GM19397 (cell line): ENCODE results near the gene VSIG10.

Experiments
- ATAC-seq: cut with Tn5 transposase; IDR thresholded peaks from one replicate; pipeline ENCODE4 v1.9.1; 2021; ENCODE audit warnings: mild to moderate bottlenecking, moderate library complexity; ENCODE audit not compliant: unreplicated experiment

Gene VSIG10

GRCh38 chr12:118060301-118061010 is 43.4 kb downstream of the VSIG10 start:
- ATAC-seq: no peak

- no peak for ATAC-seq
Observed at GRCh38 chr12:118059341-118060191, 44.2 kb downstream of the VSIG10 start.

- ATAC-seq: no peak
Observed at GRCh38 chr12:118058881-118059280, 44.9 kb downstream of the VSIG10 start.

- no peak for ATAC-seq
Observed at GRCh38 chr12:118058227-118058626, 45.6 kb downstream of the VSIG10 start.

GRCh38 chr12:118055865-118056773 is 47.7 kb downstream of the VSIG10 start:
- no peak for ATAC-seq

DNA sequence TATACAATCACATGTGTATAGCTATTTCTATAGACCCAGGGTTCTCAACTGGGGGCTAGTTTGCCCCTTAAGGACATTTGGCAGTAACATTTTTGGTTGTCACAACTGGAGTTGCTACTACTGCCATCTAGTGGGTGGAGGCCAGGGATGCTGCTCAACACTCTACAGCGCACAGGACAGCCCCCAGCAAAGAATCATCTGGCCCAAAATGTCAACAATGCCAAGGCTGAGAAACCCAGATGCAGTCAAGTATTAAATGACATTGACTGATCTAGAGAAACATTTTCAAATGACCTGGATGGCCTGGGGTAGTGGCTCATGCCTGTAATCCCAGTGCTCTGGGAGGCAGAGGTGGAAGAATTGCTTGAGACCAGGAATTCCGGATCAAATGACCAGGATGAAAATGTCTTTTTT is 48.7 kb downstream of the VSIG10 start:
- no peak for ATAC-seq

DNA sequence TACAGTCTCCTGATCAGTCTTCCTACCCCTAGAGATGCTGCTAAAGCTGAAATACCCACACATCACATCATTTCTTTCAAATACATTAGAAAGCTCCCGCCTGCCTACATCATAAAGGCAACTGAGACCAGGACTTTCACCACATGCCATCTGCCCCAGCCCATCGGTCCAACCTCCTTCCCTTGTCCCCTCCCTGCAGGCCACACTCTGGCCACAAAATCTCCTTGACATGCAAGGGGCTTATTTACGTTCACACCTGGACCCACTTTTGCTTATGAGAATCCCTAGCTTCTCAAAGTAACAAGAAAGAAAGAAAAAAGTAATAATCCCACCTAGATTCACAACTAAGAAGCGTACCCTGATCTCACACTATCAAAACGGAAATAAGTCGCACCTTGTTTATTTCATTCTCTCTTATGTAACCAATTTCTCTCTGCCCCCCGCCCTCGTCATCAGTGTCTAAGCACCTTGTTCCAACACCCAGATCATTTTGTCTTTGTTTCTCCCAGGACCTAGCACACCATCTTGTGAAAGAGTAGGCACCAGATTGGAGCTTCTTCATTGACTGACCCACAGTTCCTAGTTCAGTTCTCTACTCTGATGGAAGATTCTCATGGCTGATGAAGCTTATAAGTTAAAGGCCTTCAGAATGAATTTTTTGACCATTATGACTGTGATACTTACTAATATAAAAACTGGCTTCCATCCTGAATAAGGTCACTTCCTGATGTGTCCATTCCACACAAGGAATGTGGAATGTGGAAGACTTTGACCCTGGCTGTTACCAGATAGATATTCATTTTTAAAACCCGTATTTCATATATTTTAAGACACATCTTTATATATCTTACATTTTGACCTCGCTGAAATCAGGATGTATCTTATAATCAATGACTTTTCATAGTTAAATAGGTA is 50.5 kb downstream of the VSIG10 start:
- no peak for ATAC-seq

DNA sequence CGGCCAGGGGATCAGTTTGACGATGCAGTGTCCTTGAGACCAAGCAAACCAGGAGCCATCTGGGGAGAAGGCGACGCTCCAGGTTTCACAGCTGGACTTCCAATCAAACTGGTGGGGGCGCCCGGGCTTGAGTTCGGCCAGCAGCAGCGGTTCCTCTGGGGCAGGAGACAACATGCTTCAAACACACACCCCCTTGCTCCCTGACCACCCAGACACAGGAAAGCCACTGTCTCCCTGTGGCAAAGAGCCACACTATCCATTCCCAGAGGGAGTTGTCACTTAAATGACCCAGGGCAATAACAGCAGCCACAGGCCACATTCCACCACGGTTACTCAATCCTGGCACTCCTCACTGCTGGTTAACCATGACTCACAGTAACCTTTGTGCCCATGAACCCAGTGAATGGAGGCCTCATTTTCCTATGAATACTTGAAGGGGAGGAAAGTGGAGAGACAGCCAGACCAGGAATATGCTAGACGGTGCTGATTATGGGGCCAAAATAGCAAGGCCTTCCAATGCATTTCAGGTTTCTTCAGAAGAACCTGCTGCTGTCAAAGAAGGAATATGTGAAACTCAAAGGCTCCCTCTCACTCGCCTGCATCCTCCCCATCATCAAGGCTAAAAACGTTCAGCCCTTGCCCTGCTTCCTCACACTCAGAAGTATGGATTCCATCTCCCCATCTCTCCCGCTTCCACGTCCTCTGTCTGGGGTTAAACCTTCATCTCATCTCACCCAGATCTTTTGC is 51.3 kb downstream of the VSIG10 start:
- ATAC-seq: no peak

GRCh38 chr12:118050972-118051910 is 52.6 kb downstream of the VSIG10 start:
- ATAC-seq: no peak

- ATAC-seq: no peak
Observed at GRCh38 chr12:118046430-118046829, 57.4 kb downstream of the VSIG10 start.

DNA sequence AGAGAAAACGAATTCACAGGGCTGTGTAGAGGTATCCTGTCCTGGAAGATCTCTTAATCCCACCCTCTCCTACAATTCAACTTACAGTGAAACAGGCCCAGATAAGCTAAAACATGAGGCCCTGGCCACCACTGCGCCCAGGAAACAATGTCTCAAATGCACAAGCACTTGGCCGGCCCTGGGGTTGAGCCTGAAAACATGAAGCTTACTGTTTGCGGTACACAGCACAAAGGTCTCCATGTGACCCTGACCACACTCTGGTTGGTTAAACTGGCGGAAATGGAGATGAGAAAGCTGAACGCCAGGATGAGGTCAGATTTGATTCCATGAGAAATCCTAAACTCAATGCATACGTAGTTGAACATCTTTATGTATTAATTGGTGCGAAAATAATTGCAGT is 59.2 kb downstream of the VSIG10 start:
- ATAC-seq: no peak

DNA sequence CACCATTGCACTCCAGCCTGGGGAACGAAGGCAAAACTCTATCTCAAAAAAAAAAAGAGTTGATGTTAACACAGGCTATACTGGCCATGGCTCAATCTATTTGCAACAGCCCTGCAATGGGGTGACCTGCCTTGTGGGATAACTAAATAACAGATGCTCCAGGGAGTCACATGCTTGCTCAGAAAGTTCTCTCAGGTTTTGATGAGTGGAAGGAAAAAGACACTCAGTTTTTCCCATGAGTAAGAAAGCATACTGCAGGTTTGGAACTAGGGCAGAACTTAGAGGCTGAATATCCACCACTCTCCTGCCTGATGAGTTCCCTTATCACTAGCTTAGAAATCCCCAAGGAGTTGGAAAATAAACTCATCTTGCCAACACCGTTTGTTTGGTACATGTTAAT is 59.7 kb downstream of the VSIG10 start:
- ATAC-seq: no peak

- no peak for ATAC-seq
Observed at GRCh38 chr12:118042091-118042490, 61.7 kb downstream of the VSIG10 start.

- ATAC-seq: no peak
Observed at GRCh38 chr12:118038137-118038536, 65.7 kb downstream of the VSIG10 start.

DNA sequence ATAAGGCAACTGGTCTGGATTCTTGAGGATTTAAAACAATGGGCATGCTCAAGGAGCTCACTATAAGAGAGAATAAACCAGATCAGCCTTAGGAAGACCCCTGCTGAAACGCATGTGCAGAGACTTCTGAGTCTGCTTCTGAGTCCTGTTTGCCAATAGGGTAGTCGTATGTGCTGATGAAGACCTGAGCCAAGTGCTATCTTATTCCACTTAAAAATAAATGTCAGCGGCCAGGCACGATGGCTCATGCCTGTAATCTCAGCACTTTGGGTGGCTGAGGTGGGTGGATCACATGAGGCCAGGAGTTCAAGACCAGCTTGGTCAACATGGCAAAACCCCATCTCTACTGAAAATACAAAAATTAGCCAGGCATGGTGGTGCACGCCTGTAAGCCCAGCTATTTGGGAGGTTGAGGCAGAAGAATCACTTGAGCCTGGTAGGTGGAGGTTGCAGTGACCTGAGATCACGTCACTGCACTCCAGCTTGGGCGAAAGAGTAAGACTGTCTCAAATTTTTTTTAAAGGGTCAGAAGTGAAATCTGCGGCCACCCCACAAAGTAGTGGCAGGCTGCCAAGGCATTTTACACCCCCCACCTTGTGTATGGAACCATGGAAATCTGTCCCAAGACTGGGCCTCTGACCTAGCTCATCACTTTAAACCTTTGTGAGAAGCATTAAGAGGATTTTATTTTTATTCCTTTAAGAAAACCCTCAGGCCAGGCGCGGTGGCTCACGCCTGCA is 67.0 kb downstream of the VSIG10 start:
- ATAC-seq: no peak

DNA sequence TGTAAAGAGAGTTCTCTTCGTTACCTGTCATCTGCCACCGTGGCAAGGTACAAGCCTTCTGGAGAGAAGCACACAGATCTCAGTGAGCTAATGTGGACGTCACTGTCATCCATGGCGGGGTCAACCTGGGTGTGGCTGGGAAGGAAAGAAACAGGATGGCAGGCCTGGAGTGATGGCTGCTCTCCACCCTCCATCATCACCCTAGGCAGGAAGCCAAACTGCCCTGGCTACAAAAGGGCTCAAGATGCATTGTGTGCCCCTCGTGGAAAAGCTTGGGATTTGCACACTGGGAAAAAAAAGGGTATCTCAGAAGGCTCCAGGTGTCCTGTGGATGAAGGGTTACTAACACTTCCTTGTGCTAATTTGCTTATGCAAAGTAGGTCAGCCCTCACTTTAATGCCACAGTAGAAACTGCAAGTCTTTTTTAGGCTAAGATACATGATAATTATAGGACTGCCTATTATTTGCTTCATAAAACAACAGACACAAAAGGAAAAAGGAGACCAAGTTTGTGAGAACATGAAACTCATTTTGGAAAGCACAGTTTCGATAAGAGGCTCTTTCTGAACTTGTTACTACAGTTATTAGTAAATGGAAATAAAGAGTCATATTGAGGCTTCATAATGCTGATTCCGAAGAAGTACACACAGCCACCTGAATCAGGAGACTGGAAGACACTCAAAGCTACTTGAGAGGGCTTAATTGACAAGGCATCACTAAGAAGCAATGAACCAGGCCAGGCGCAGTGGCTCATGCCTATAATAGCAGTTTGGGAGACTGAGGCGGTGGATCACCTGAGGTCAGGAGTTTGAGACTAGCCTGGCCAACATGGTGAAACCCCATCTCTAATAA is 68.4 kb downstream of the VSIG10 start:
- peak; percentile 62 for ATAC-seq
